GM12801 (cell line): ENCODE measurements around the gene AP1G2.

Experiments
- CTCF ChIP-seq: IDR thresholded peaks from one replicate; pipeline ENCODE4 v1.5.1; 2011; ENCODE audit warnings: control low read depth; ENCODE audit not compliant: insufficient read length; ENCODE audit errors: extremely low read depth

AP1G2 gene

GRCh38 chr14:23513005-23513817, 54.4 kb downstream of the AP1G2 start:
- no peak for TF ChIP-seq CTCF

GRCh38 chr14:23512156-23512555, 55.4 kb downstream of the AP1G2 start:
- no peak for TF ChIP-seq CTCF
